H9 (cell line): ENCODE results near the gene WDR27. TPM values are rescaled to one million over a fixed set of nuclear protein-coding genes. Genes with fewer than 3 reads are reported as not detected.
"Not testable (repeated sequence)": the region's sequence is repeated elsewhere in the genome, so short reads cannot be mapped to it uniquely, and the experiment has no call there.

ENCODE experiments used
- DNase-seq: peaks from one replicate; pipeline ENCODE4 v3.0.0-alpha.2; 2017
- H2AFZ ChIP-seq: one replicate; pipeline ENCODE4 v1.6.1; 2013; ENCODE audit warnings: mild to moderate bottlenecking, low read length, control low read depth, moderate library complexity
- H2AK5ac ChIP-seq: 2 replicates; pipeline ENCODE4 v1.6.1; 2013; ENCODE audit warnings: low read length, control low read depth, mixed read lengths; ENCODE audit not compliant: insufficient read length
- H2BK120ac ChIP-seq: one replicate; pipeline ENCODE4 v1.6.1; 2013; ENCODE audit warnings: low read depth, mild to moderate bottlenecking, low read length, control low read depth, inconsistent platforms; ENCODE audit not compliant: poor library complexity, severe bottlenecking
- H2BK12ac ChIP-seq: 2 replicates; pipeline ENCODE4 v1.6.1; 2013; ENCODE audit warnings: low read length, control low read depth, mixed read lengths, low read depth; ENCODE audit not compliant: insufficient read length
- H2BK15ac ChIP-seq: 2 replicates; pipeline ENCODE4 v1.6.1; 2013; ENCODE audit warnings: low read depth, low read length, control low read depth
- H2BK20ac ChIP-seq: one replicate; pipeline ENCODE4 v1.6.1; 2013; ENCODE audit warnings: low read depth, mild to moderate bottlenecking, low read length, control low read depth, inconsistent platforms; ENCODE audit not compliant: poor library complexity, severe bottlenecking
- H2BK5ac ChIP-seq: 2 replicates; pipeline ENCODE4 v1.6.1; 2013; ENCODE audit warnings: low read length, control low read depth, mixed read lengths; ENCODE audit not compliant: insufficient read length
- H3K14ac ChIP-seq: 2 replicates; pipeline ENCODE4 v1.6.1; 2013; ENCODE audit warnings: low read length, control low read depth; ENCODE audit not compliant: insufficient read depth
- H3K18ac ChIP-seq: 2 replicates; pipeline ENCODE4 v1.6.1; 2013; ENCODE audit warnings: low read depth, mild to moderate bottlenecking, mixed read lengths, low read length, control low read depth; ENCODE audit not compliant: insufficient read length
- H3K23ac ChIP-seq: 2 replicates; pipeline ENCODE4 v1.6.1; 2013; ENCODE audit warnings: low read length, control low read depth, mixed read lengths, low read depth; ENCODE audit not compliant: insufficient read length
- H3K23me2 ChIP-seq: 2 replicates; pipeline ENCODE4 v1.6.1; 2013; ENCODE audit warnings: low read depth, mild to moderate bottlenecking, mixed read lengths, low read length, control low read depth; ENCODE audit not compliant: insufficient read length, poor library complexity, severe bottlenecking
- H3K27ac ChIP-seq: 2 replicates; pipeline ENCODE4 v1.5.1; 2013; ENCODE audit warnings: low read length, control low read depth, mixed read lengths, low read depth; ENCODE audit not compliant: insufficient read length
- H3K27me3 ChIP-seq: 2 replicates; pipeline ENCODE4 v1.6.1; 2013; ENCODE audit warnings: low read length, control low read depth, inconsistent platforms; ENCODE audit not compliant: insufficient read depth
- H3K4ac ChIP-seq: 2 replicates; pipeline ENCODE4 v1.6.1; 2013; ENCODE audit warnings: low read depth, mild to moderate bottlenecking, control low read depth, inconsistent platforms, low read length, moderate library complexity
- H3K4me1 ChIP-seq: 2 replicates; pipeline ENCODE4 v1.6.1; 2013; ENCODE audit warnings: low read length, control low read depth, inconsistent platforms; ENCODE audit not compliant: insufficient read depth
- H3K4me2 ChIP-seq: 2 replicates; pipeline ENCODE4 v1.6.1; 2013; ENCODE audit warnings: low read length, control low read depth, mixed read lengths; ENCODE audit not compliant: insufficient read length, insufficient read depth
- H3K56ac ChIP-seq: 2 replicates; pipeline ENCODE4 v1.6.1; 2013; ENCODE audit warnings: low read depth, mild to moderate bottlenecking, mixed read lengths, low read length, control low read depth; ENCODE audit not compliant: insufficient read length
- H3K79me1 ChIP-seq: 2 replicates; pipeline ENCODE4 v1.6.1; 2013; ENCODE audit warnings: low read depth, mild to moderate bottlenecking, moderate library complexity, low read length, control low read depth, inconsistent platforms; ENCODE audit not compliant: insufficient read depth, poor library complexity, severe bottlenecking
- H3K79me2 ChIP-seq: 2 replicates; pipeline ENCODE4 v1.6.1; 2013; ENCODE audit warnings: low read length, control low read depth, inconsistent platforms; ENCODE audit not compliant: insufficient read depth
- H3K9ac ChIP-seq: 2 replicates; pipeline ENCODE4 v1.6.1; 2013; ENCODE audit warnings: low read length, control low read depth, mixed read lengths; ENCODE audit not compliant: insufficient read length; ENCODE audit errors: extremely low read depth
- H3K9me3 ChIP-seq: one replicate; pipeline ENCODE4 v1.6.1; 2013; ENCODE audit warnings: low read depth, low read length, inconsistent platforms; ENCODE audit not compliant: control insufficient read depth
- H3T11ph ChIP-seq: one replicate; pipeline ENCODE4 v1.6.1; 2013; ENCODE audit warnings: mild to moderate bottlenecking, low read length, control low read depth, inconsistent platforms
- H4K20me1 ChIP-seq: one replicate; pipeline ENCODE4 v1.6.1; 2013; ENCODE audit not compliant: control insufficient read depth, insufficient read length, insufficient read depth
- H4K5ac ChIP-seq: 2 replicates; pipeline ENCODE4 v1.6.1; 2013; ENCODE audit warnings: low read depth, mild to moderate bottlenecking, mixed read lengths, low read length, control low read depth; ENCODE audit not compliant: insufficient read length
- H4K8ac ChIP-seq: replicated peaks from 2 replicates; pipeline ENCODE4 v1.6.1; 2013; ENCODE audit warnings: low read length, control low read depth, mixed read lengths, low read depth; ENCODE audit not compliant: insufficient read length
- H4K91ac ChIP-seq: 2 replicates; pipeline ENCODE4 v1.6.1; 2013; ENCODE audit warnings: low read depth, mild to moderate bottlenecking, moderate library complexity, mixed read lengths, low read length, control low read depth; ENCODE audit not compliant: insufficient read length
- H3K27ac Mint-ChIP-seq, 3 experiments: 2 replicates in 2 of 3; 3 replicates in 1 of 3; pipeline ENCODE4 v1.8.0; 2020 to 2021; ENCODE audit warnings: mixed read lengths in 3 of 3, mild to moderate bottlenecking in 1 of 3, moderate library complexity in 1 of 3
- H3K27me3 Mint-ChIP-seq: 2 replicates; pipeline ENCODE4 v1.8.0; 2021; ENCODE audit warnings: low read depth, mild to moderate bottlenecking, moderate library complexity, mixed read lengths
- H3K36me3 Mint-ChIP-seq, 3 experiments: 2 replicates in 2 of 3; 3 replicates in 1 of 3; pipeline ENCODE4 v1.8.0; 2020 to 2021; ENCODE audit warnings: low read depth in 3 of 3, mixed read lengths in 3 of 3; ENCODE audit not compliant: insufficient read depth in 1 of 3
- H3K4me1 Mint-ChIP-seq, 2 experiments: 2 replicates each; pipeline ENCODE4 v1.8.0; 2020; ENCODE audit warnings: mixed read lengths in 2 of 2
- H3K4me3 Mint-ChIP-seq, 2 experiments: 2 replicates in 1 of 2; 3 replicates in 1 of 2; pipeline ENCODE4 v1.8.0; 2020 to 2021; ENCODE audit warnings: mild to moderate bottlenecking in 2 of 2, mixed read lengths in 2 of 2, moderate library complexity in 1 of 2
- H3K9me3 Mint-ChIP-seq, 2 experiments: 2 replicates in 1 of 2; 3 replicates in 1 of 2; pipeline ENCODE4 v1.8.0; 2020; ENCODE audit warnings: mild to moderate bottlenecking in 2 of 2, mixed read lengths in 2 of 2, moderate library complexity in 1 of 2
- WGBS: extraction: QIAGEN DNeasy Blood & Tissue Kit; methylation state at CpG from one replicate; pipeline ENCODE4 v1.1.7; 2013; ENCODE audit warnings: missing lambda C conversion rate, low lambda C conversion rate, mixed read lengths; ENCODE audit not compliant: insufficient read length; ENCODE audit errors: extremely low coverage; 5-methylcytosine and 5-hydroxymethylcytosine counted together
- total RNA-seq: library from RNA; stranded (reverse); gene quantifications from 2 replicates; pipeline ENCODE4 v1.2.1, GENCODE V29; 2021
- TF ChIP-seq, protein P1 (sequence below): fragments of 200-600 bp; sonication (generic); conservative IDR thresholded peaks from 3 replicates; pipeline ENCODE4 v1.8.0; 2021; ENCODE audit warnings: antibody characterized with exemption, mild to moderate bottlenecking

Gene WDR27
- total RNA-seq, 1 experiment from 2014 or later: 48.7 TPM

DNA sequence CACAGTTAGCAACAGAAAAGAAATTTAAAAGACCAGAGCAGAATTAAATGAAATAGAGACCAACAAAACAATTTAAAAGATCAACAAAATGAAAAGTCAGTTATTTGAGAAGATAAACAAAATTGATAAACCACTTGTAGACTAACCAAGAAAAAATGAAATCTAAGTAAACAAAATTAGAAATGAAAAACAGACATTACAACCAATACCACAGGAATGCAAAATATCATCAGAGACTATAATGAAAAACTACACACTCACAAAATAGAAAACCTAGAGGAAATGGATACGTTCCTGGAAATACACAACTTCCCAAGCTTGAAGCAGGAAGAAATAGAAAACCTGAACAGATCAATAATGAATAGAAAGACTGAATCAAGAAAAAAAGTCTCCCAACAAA, 97.8 kb downstream of the WDR27 start:
- Histone ChIP-seq H3K14ac (no peak overlapping the region), H2AK5ac (no peak overlapping the region), H3K79me2 (no peaks in the 10 kb centered on the region), H2BK12ac (no peak overlapping the region), H3K23me2 (no peaks in the 10 kb centered on the region), H2AFZ (no peak overlapping the region), H3K9ac (no peak overlapping the region), H3K56ac (no peak overlapping the region), H4K91ac (no peak overlapping the region), H3K4me1 (no peaks in the 10 kb centered on the region), H3K27ac (no peak overlapping the region), H2BK5ac (no peak overlapping the region), H4K8ac (no peak overlapping the region), H3K4me2 (no peak overlapping the region), H4K20me1 (no peaks in the 10 kb centered on the region), H2BK15ac (no peak overlapping the region), H3K27me3 (no peaks in the 10 kb centered on the region), H3K9me3 (no peaks in the 10 kb centered on the region), H3K4ac (no peak overlapping the region), H3K23ac (no peak overlapping the region), H3K79me1 (no peaks in the 10 kb centered on the region), H2BK120ac (no peak overlapping the region), H2BK20ac (no peak overlapping the region), H3K18ac (no peak overlapping the region), H3T11ph (no peak overlapping the region), H4K5ac (no peak overlapping the region)
- WGBS: no CpG with 5 or more reads among the region's 1 CpG
- H3K27me3 Mint-ChIP-seq: no peaks in the 10 kb centered on the region
- DNase-seq: no peak
- TF ChIP-seq, protein P1, sequence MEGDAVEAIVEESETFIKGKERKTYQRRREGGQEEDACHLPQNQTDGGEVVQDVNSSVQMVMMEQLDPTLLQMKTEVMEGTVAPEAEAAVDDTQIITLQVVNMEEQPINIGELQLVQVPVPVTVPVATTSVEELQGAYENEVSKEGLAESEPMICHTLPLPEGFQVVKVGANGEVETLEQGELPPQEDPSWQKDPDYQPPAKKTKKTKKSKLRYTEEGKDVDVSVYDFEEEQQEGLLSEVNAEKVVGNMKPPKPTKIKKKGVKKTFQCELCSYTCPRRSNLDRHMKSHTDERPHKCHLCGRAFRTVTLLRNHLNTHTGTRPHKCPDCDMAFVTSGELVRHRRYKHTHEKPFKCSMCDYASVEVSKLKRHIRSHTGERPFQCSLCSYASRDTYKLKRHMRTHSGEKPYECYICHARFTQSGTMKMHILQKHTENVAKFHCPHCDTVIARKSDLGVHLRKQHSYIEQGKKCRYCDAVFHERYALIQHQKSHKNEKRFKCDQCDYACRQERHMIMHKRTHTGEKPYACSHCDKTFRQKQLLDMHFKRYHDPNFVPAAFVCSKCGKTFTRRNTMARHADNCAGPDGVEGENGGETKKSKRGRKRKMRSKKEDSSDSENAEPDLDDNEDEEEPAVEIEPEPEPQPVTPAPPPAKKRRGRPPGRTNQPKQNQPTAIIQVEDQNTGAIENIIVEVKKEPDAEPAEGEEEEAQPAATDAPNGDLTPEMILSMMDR: no peak
- no peaks in the 10 kb centered on the region; a peak in 1 of 4 replicates for H3K4me1 Mint-ChIP-seq
- H3K36me3 Mint-ChIP-seq: peaks cover 24 to 45% (median 27%) of the 10 kb centered on the region in 3 experiments
- H3K9me3 Mint-ChIP-seq: peaks cover 0 to 2% of the 10 kb centered on the region in 2 experiments; a peak in 2 of 5 replicates
- H3K27ac Mint-ChIP-seq: no peak overlapping the region
- no peak overlapping the region for H3K4me3 Mint-ChIP-seq

DNA sequence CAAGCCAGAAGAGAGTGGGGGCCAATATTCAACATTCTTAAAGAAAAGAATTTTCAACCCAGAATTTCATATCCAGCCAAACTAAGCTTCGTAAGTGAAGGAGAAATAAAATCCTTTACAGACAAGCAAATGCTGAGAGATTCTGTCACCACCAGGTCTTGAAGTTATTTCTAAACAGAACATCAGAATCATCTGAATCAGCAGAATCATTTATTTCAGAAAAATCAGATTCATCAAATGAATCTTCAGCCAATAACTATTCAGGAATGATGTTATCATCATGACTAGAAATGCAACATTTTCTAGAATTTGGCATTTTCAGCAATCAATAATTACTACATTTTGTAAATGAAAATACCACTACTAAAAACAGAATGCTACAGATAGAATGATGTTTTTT, 100.7 kb downstream of the WDR27 start:
- not testable (repeated sequence) for H2BK20ac ChIP-seq, DNase-seq, H3K27ac Mint-ChIP-seq, H3K4ac ChIP-seq, H3K27me3 ChIP-seq, H2AK5ac ChIP-seq, H3K4me3 Mint-ChIP-seq, H2AFZ ChIP-seq, H2BK15ac ChIP-seq, H3K14ac ChIP-seq, H3K4me1 ChIP-seq, H2BK120ac ChIP-seq, H4K91ac ChIP-seq, H3T11ph ChIP-seq, H3K27ac ChIP-seq, H4K5ac ChIP-seq, H3K9ac ChIP-seq, H3K27me3 Mint-ChIP-seq, H3K79me2 ChIP-seq, H2BK5ac ChIP-seq, H3K9me3 ChIP-seq, H4K8ac ChIP-seq, H3K4me2 ChIP-seq, H3K9me3 Mint-ChIP-seq, H3K79me1 ChIP-seq, H3K23me2 ChIP-seq, H4K20me1 ChIP-seq, H3K4me1 Mint-ChIP-seq, H3K18ac ChIP-seq, H3K23ac ChIP-seq, H3K56ac ChIP-seq, H2BK12ac ChIP-seq
- whole genome bisulfite sequencing: no CpG with 5 or more reads among the region's 1 CpG
- H3K36me3 Mint-ChIP-seq: peaks cover 25 to 36% (median 27%) of the 10 kb centered on the region in 3 experiments
